ENCODE measurements around the gene RIMOC1. TPM values are rescaled to one million over a fixed set of nuclear protein-coding genes. Genes with fewer than 3 reads are reported as not detected.

RIMOC1 gene, protein sequence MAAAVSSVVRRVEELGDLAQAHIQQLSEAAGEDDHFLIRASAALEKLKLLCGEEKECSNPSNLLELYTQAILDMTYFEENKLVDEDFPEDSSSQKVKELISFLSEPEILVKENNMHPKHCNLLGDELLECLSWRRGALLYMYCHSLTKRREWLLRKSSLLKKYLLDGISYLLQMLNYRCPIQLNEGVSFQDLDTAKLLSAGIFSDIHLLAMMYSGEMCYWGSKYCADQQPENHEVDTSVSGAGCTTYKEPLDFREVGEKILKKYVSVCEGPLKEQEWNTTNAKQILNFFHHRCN
- 18.4 and 27.6 TPM in 2 replicates for total RNA-seq

DNA sequence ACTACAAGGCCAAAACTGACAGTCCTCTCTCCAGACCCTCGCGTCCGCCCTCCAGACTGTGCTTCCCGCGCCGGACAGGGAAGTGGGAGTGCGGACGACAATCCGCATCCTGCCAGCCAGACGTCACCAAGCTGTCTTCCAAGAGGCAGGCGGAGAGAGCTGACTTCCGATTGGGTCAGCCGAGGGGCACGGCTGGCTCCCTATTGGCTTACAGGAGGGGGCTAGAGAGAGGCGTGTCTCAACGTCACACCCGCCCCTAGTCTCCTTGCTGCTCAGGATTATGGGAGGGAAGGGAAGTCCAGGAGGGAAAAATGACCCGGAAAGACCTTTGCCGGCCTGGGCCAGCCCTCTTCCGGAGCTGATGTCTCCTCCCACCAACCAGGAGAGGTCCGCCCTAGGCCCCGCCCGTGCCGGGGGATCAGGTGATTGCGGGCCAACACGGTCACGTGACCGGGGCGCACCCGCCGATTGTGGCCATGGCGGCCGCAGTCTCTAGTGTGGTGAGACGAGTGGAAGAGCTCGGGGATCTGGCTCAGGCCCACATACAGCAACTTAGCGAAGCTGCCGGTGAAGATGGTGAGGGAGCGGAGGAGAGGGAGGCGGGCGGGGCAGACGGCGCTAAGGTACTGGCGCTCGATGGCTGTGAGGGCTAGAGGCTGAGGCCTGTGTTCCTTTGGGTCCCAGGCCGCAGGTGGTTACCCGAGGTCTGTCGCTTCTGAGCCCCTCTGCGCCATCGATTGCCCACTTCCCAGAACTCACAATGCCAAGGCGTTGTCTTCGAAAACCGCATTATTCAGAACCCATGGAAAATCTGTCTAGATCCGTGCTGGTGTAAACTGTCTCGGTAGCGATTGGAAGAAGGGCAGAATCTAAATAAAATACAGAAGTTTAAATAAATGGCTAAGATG lies at the start of gene RIMOC1:
RIMOC1 (plus strand) TSS at position 453 of the 908 bp plus-strand sequence; CDS start at position 477, 24 bp downstream.
- H3K4me3 ChIP-seq (ENCODE audit: low read depth, low read length), result peak within 1 kb of the TSS; percentile 74
- peak; percentile 100 for DNase-seq (ENCODE audit: low read depth)
- TF ChIP-seq, protein P1, sequence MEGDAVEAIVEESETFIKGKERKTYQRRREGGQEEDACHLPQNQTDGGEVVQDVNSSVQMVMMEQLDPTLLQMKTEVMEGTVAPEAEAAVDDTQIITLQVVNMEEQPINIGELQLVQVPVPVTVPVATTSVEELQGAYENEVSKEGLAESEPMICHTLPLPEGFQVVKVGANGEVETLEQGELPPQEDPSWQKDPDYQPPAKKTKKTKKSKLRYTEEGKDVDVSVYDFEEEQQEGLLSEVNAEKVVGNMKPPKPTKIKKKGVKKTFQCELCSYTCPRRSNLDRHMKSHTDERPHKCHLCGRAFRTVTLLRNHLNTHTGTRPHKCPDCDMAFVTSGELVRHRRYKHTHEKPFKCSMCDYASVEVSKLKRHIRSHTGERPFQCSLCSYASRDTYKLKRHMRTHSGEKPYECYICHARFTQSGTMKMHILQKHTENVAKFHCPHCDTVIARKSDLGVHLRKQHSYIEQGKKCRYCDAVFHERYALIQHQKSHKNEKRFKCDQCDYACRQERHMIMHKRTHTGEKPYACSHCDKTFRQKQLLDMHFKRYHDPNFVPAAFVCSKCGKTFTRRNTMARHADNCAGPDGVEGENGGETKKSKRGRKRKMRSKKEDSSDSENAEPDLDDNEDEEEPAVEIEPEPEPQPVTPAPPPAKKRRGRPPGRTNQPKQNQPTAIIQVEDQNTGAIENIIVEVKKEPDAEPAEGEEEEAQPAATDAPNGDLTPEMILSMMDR (IDR thresholded peaks at IDR 0.05; ENCODE audit: insufficient read depth, low read depth, low read length), result no peak

DNA sequence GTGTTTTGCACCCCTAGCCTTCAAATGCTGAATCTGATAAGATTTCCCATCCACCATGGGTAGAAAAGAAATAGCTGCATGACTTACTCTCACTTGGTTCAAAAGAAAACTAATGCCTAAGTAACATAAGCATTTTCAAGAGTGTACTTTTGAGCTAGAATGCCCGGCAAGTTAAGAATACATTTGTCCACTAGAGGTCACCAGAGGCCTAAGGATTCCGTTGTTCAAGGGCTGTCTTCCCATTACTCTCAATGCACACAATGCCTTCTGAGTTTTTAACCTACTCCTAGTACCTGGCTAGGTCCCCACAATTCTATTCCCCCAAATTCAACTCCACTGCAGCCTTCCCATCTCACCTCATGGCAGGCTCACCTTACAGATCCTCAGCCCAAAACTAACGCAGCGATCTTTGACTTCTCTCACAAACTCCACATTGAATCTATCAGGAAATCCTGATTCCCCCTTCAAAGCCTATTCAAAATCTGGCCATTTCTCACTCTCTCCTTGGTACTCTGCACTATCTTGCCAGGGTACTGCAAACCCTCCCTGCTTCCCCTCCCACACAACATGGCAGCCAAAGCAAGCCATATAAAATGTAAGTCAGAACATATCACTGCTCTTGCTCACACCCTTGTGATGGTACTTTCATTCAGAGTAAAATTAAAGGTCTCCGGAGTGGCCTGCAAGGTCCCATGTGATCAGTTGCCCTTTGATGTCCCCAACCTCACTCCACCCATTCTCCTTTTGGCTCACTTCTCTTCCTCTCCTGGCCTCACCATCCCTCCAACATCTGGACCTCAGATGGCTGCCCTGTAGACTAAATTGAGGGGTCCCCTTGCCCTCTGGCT lies 47.3 kb upstream of the RIMOC1 start:
- DNase-seq (ENCODE audit: low read depth), result peak; percentile 77
- H3K4me3 ChIP-seq (ENCODE audit: low read depth, low read length), result no peak overlapping the region
- TF ChIP-seq, protein P1 (IDR thresholded peaks at IDR 0.05; ENCODE audit: insufficient read depth, low read depth, low read length), result peak; percentile 79

DNA sequence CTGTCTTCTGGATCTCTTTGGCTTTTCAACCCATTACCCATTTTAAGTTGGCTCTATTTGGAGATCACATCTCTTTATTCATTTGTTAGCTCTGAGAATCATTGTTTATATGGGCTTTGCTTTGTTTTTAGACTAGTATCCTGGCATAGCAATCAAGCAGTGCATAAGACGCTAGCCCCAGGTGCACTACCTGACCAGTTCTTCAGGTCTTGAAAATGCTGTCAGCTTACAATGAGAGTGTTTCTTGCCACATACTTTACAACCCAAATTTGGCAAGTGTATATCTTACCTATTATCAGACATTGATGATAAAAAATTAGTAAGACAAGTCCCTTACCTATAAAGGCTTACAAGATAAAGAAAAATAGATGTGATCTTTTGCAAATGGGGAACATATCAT lies 46.2 kb upstream of the RIMOC1 start:
- DNase-seq (ENCODE audit: low read depth), result no peak
- TF ChIP-seq, protein P1 (IDR thresholded peaks at IDR 0.05; ENCODE audit: insufficient read depth, low read depth, low read length), result no peak
- H3K4me3 ChIP-seq (ENCODE audit: low read depth, low read length), result no peak overlapping the region

DNA sequence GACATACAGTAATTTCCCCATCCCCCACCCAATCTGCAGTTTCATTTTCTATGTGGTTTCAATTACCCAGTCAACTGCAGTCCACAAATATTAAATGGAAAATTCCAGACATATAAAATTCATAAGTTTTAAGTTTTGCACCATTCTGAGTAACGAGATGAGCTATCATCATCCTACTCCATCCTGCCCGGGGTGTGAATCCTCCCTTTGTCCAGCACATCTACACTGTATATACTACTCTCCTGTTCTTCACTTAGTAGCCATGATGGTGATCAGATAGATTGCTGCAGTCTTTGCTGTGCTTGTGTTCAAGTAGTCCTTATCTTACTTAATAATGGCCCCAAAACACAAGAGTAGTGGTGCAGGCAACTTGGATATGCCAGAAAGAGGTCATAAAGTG lies 45.3 kb upstream of the RIMOC1 start:
- no peak overlapping the region for H3K4me3 ChIP-seq (ENCODE audit: low read depth, low read length)

DNA sequence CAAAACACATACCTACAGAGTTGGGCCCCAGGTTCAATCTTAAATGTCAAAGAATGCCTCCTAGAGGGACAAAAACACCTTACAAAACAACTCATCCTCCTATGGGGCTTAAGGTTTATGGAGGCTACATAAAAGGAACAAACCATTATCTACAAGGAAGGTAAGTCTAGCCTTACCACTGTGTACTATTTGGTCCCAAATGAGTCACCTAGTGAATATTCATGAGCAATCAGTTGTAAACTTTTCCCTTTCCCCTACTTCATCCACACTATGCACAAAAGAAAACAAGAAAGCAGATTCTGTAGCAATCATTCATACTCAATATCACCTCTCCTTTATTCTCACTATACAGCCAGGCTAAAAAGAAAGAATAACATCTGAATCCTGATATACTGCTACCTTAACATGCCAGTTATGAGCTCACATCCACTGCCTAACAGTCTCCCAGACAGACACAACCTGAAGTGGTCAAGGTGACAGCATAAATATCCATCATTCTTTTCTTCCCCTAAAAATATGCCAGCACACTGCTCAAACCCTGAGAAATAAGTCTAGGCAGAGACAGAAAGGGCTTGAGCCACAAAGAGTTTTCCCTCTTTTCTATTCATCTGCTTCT lies 40.2 kb upstream of the RIMOC1 start:
- TF ChIP-seq, protein P1 (IDR thresholded peaks at IDR 0.05; ENCODE audit: insufficient read depth, low read depth, low read length), result no peak
- peak; percentile 23 for DNase-seq (ENCODE audit: low read depth)
- H3K4me3 ChIP-seq (ENCODE audit: low read depth, low read length), result no peak overlapping the region

More for the DNA sequence above, 45.3 kb upstream of the RIMOC1 start:
- TF ChIP-seq, protein P1 (IDR thresholded peaks at IDR 0.05; ENCODE audit: insufficient read depth, low read depth, low read length), result no peak
- DNase-seq (ENCODE audit: low read depth), result no peak
